GM21619 (cell line): ENCODE measurements around the gene RGL2.
A peak's percentile ranks its signal among the peaks of the same experiment; 100 is the strongest.

Experiments used
- ATAC-seq: cut with Tn5 transposase; IDR thresholded peaks from one replicate; pipeline ENCODE4 v1.9.1; 2021; ENCODE audit not compliant: unreplicated experiment

Gene RGL2

GRCh38 chr6:33316603-33317418, 18.1 kb upstream of the RGL2 start:
- no peak for ATAC-seq

- ATAC-seq, result no peak
Measured at GRCh38 chr6:33315793-33316602, 17.3 kb upstream of the RGL2 start.

- no peak for ATAC-seq
Measured at GRCh38 chr6:33314943-33315792, 16.4 kb upstream of the RGL2 start.

- no peak for ATAC-seq
Measured at GRCh38 chr6:33314515-33314942, 15.8 kb upstream of the RGL2 start.

GRCh38 chr6:33313709-33314514, 15.2 kb upstream of the RGL2 start, which contains the start of gene TAPBP:
TSS of gene TAPBP (minus strand) at chr6:33314078. CDS start at chr6:33314041, 37 bp downstream.
- peak; percentile 32 for ATAC-seq

- peak; percentile 12 for ATAC-seq
Measured at GRCh38 chr6:33313105-33313708, 14.5 kb upstream of the RGL2 start.

GRCh38 chr6:33312361-33313104, 13.8 kb upstream of the RGL2 start:
- ATAC-seq, result peak; percentile 29

GRCh38 chr6:33306356-33306755, 7.6 kb upstream of the RGL2 start:
- no peak for ATAC-seq

GRCh38 chr6:33305052-33305451, 6.3 kb upstream of the RGL2 start:
- ATAC-seq, result no peak

GRCh38 chr6:33304216-33304615, 5.5 kb upstream of the RGL2 start:
- no peak for ATAC-seq

GRCh38 chr6:33301877-33302276, 3.1 kb upstream of the RGL2 start:
- ATAC-seq, result no peak

GRCh38 chr6:33299237-33299944, 649 bp upstream of the RGL2 start:
- ATAC-seq, result peak; percentile 62

- no peak for ATAC-seq
Measured at GRCh38 chr6:33297956-33298772, 578 bp downstream of the RGL2 start.

- ATAC-seq, result no peak
Measured at GRCh38 chr6:33297406-33297955, 1.3 kb downstream of the RGL2 start.

- ATAC-seq, result no peak
Measured at GRCh38 chr6:33296797-33297405, 1.8 kb downstream of the RGL2 start.

- no peak for ATAC-seq
Measured at GRCh38 chr6:33295621-33296369, 2.9 kb downstream of the RGL2 start.
